Skeletal muscle cell (primary cell): ENCODE results near the gene SLC38A10.

Source experiments
- DNase-seq: peaks from one replicate; pipeline ENCODE4 v3.0.0-alpha.2; 2010; ENCODE audit warnings: low read depth
- H3K4me3 ChIP-seq: 2 replicates; pipeline ENCODE4 v1.5.1; 2011; ENCODE audit warnings: low read depth, mild to moderate bottlenecking, control low read depth, low read length, moderate library complexity

SLC38A10 gene

GRCh38 chr17:81261096-81261495, 34.0 kb downstream of the SLC38A10 start:
- no peak overlapping the region for H3K4me3 ChIP-seq
- no peak for DNase-seq

GRCh38 chr17:81260641-81261040, 34.5 kb downstream of the SLC38A10 start:
- no peak for DNase-seq
- no peak overlapping the region for H3K4me3 ChIP-seq

GRCh38 chr17:81260171-81260570, 34.9 kb downstream of the SLC38A10 start:
- DNase-seq, result no peak
- H3K4me3 ChIP-seq, result no peak overlapping the region

GRCh38 chr17:81259058-81259605, 36.0 kb downstream of the SLC38A10 start:
- no peak overlapping the region for H3K4me3 ChIP-seq
- DNase-seq, result no peak

- no peak for DNase-seq
- no peak overlapping the region for H3K4me3 ChIP-seq
These were observed 36.8 kb downstream of the SLC38A10 start for GRCh38 chr17:81258292-81258691.

GRCh38 chr17:81257533-81257932, 37.6 kb downstream of the SLC38A10 start:
- DNase-seq, result no peak

GRCh38 chr17:81256616-81257015, 38.5 kb downstream of the SLC38A10 start:
- H3K4me3 ChIP-seq, result no peak overlapping the region
- DNase-seq, result no peak

More at GRCh38 chr17:81257533-81257932, 37.6 kb downstream of the SLC38A10 start:
- no peak overlapping the region for H3K4me3 ChIP-seq

- DNase-seq, result peak; percentile 47
- no peak overlapping the region for H3K4me3 ChIP-seq
These were observed 40.0 kb downstream of the SLC38A10 start for GRCh38 chr17:81254955-81255717.

- DNase-seq, result no peak
- H3K4me3 ChIP-seq, result no peak overlapping the region
These were observed 41.6 kb downstream of the SLC38A10 start for GRCh38 chr17:81253358-81254131.

GRCh38 chr17:81252987-81253329, 42.1 kb downstream of the SLC38A10 start:
- DNase-seq, result no peak
- H3K4me3 ChIP-seq, result no peak overlapping the region

- no peak for DNase-seq
- H3K4me3 ChIP-seq, result no peak overlapping the region
These were observed 42.7 kb downstream of the SLC38A10 start for GRCh38 chr17:81252326-81252986.

- DNase-seq, result no peak
- H3K4me3 ChIP-seq, result no peak overlapping the region
These were observed 43.3 kb downstream of the SLC38A10 start for GRCh38 chr17:81251709-81252301.

- no peak for DNase-seq
- H3K4me3 ChIP-seq, result no peak overlapping the region
These were observed 43.9 kb downstream of the SLC38A10 start for GRCh38 chr17:81251094-81251708.

- DNase-seq, result no peak
- no peak overlapping the region for H3K4me3 ChIP-seq
These were observed 44.6 kb downstream of the SLC38A10 start for GRCh38 chr17:81250286-81251093.

GRCh38 chr17:81249223-81250040, 45.7 kb downstream of the SLC38A10 start:
- no peak for DNase-seq
- no peak overlapping the region for H3K4me3 ChIP-seq

- DNase-seq, result no peak
- no peak overlapping the region for H3K4me3 ChIP-seq
These were observed 46.5 kb downstream of the SLC38A10 start for GRCh38 chr17:81248649-81249048.

- no peak overlapping the region for H3K4me3 ChIP-seq
- no peak for DNase-seq
These were observed 47.6 kb downstream of the SLC38A10 start for GRCh38 chr17:81247339-81247990.
